Keratinocyte (primary cell): Measurements from ENCODE around the gene CLPSL2.

Experiments
- EZH2 ChIP-seq: IDR thresholded peaks from one replicate; pipeline ENCODE4 v1.6.1; 2012; ENCODE audit warnings: inconsistent platforms, mild to moderate bottlenecking, low read length, moderate library complexity
- TF ChIP-seq, protein P1 (sequence below), 3 experiments: IDR thresholded peaks in 1 of 3; conservative IDR thresholded peaks in 1 of 3; optimal IDR thresholded peaks in 1 of 3; 2 replicates in 2 of 3; 3 replicates in 1 of 3; pipeline versions ENCODE3 to v1.5.1; 2011; ENCODE audit warnings: low read length in 3 of 3, mild to moderate bottlenecking in 3 of 3, moderate library complexity in 2 of 3, control low read depth in 1 of 3, inconsistent platforms in 1 of 3; ENCODE audit not compliant: insufficient read depth in 2 of 3; ENCODE audit errors: extremely low read depth in 1 of 3

DNA sequence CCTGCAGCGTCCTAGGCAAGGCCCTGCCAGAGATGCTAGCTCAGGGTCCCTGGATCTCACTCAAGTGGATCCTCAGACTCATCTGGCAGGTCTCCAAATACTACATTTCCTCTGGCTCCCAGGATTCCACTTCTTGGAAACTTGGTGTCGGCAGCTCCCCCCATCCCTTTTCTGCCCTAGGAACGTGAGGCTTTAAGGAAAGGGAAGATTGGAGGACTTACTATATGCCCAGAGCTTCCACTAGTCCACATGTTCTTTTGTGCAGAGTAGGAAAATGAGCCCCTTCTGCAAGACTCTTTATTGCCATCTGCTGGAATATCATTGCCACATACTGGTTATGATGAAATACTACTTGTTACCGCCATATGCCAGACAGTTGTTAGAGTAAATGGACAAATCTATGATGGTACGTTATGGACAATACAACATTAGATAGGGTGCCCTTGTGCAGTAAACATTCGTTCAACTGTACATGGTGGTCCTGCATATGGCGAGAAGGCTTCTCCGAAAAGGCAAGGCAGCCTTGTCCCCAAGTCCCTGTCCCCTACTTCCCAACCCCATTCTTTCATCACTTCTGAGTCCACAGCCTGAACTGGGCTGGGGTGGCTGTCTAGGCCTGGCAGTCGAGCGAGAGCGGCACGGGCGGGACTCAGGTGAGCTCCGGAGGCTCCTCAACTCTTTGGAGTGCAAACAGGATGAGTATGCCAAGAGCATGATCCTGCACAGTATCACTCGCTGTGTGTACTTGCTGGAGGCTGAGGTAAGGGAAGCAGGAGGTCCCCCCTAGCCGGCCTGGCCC is 38.8 kb upstream of the CLPSL2 start:
- TF ChIP-seq, protein P1, sequence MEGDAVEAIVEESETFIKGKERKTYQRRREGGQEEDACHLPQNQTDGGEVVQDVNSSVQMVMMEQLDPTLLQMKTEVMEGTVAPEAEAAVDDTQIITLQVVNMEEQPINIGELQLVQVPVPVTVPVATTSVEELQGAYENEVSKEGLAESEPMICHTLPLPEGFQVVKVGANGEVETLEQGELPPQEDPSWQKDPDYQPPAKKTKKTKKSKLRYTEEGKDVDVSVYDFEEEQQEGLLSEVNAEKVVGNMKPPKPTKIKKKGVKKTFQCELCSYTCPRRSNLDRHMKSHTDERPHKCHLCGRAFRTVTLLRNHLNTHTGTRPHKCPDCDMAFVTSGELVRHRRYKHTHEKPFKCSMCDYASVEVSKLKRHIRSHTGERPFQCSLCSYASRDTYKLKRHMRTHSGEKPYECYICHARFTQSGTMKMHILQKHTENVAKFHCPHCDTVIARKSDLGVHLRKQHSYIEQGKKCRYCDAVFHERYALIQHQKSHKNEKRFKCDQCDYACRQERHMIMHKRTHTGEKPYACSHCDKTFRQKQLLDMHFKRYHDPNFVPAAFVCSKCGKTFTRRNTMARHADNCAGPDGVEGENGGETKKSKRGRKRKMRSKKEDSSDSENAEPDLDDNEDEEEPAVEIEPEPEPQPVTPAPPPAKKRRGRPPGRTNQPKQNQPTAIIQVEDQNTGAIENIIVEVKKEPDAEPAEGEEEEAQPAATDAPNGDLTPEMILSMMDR (optimal IDR thresholded peaks at IDR 0.05 in 1 of 3, IDR thresholded peaks at IDR 0.05 in 1 of 3, conservative IDR thresholded peaks at IDR 0.05 in 1 of 3; ENCODE audit: extremely low read depth in 1 of 3, insufficient read depth in 2 of 3, low read length in 3 of 3), result peak in 2 of 3 experiments; percentile 56 to 80
- no peak for TF ChIP-seq EZH2
